Mammary epithelial cell (primary cell): ENCODE measurements around the gene DNAJC1.

Experiments
- CTCF ChIP-seq, 2 donors: IDR thresholded peaks in 1 of 2; conservative IDR thresholded peaks in 1 of 2; 2 replicates each; pipeline ENCODE4 v1.5.1; 2011 to 2012; ENCODE audit warnings: inconsistent platforms in 2 of 2, low read length in 2 of 2, mild to moderate bottlenecking in 2 of 2, control low read depth in 1 of 2, low read depth in 1 of 2; ENCODE audit not compliant: insufficient read depth in 1 of 2; ENCODE audit errors: extremely low read depth in 1 of 2
- EZH2 ChIP-seq: IDR thresholded peaks from 2 replicates; pipeline ENCODE4 v1.6.1; 2012; ENCODE audit warnings: low read length, inconsistent platforms, borderline replicate concordance

- TF ChIP-seq CTCF (conservative IDR thresholded peaks at IDR 0.05 in 1 of 2, IDR thresholded peaks at IDR 0.05 in 1 of 2; ENCODE audit: extremely low read depth in 1 of 2, insufficient read depth in 1 of 2, low read depth in 1 of 2, low read length in 2 of 2) (no peak), EZH2 (no peak)
Measured at GRCh38 chr10:21944727-21945386, 58.7 kb downstream of the DNAJC1 start.
